Measurements from ENCODE around the gene ABLIM2.

ABLIM2 gene

DNA sequence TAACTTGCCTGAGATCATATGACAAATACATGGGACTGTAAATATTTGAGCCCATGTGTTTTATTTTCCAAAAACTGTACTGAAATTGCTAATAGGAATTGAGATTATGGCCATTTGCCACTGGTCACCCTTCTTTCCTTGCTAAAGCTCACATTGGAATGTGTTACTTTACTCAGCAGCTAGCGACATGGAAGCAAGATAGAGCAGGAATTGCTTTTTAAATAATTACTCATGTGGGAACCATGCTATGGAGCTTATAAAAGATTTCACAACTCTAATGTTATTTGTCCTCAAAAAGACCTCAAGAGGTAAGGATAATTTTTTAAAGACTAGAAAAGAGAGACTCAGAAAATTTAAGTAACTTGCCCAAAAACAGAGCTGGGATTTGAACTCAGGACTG, 170.2 kb downstream of the ABLIM2 start:
- peaks cover 5% of the 10 kb centered on the region for H3K4me1 Mint-ChIP-seq
- H3K36me3 Mint-ChIP-seq (ENCODE audit: insufficient read depth) = peaks cover 2% of the 10 kb centered on the region
- no peak overlapping the region for H3K4me3 Mint-ChIP-seq
- DNase-seq (ENCODE audit: low spot score in 2 of 2) (no peak), ATAC-seq (replicated peaks; ENCODE audit: extremely low read depth, poor library complexity, severe bottlenecking) (no peak)
- H3K9me3 Mint-ChIP-seq = no peaks in the 10 kb centered on the region
- H3K27me3 Mint-ChIP-seq = no peaks in the 10 kb centered on the region
- H3K27ac Mint-ChIP-seq (ENCODE audit: low read depth) = no peak overlapping the region

- peak; percentile 62 for ATAC-seq (replicated peaks; ENCODE audit: extremely low read depth, poor library complexity, severe bottlenecking)
- H3K9me3 Mint-ChIP-seq = no peaks in the 10 kb centered on the region
- H3K27me3 Mint-ChIP-seq = no peaks in the 10 kb centered on the region
- DNase-seq (ENCODE audit: low spot score in 2 of 2) = peak; percentile 62 to 70
- H3K4me1 Mint-ChIP-seq = peaks cover 5% of the 10 kb centered on the region
- no peak overlapping the region for H3K4me3 Mint-ChIP-seq
- H3K27ac Mint-ChIP-seq (ENCODE audit: low read depth) = no peak overlapping the region
- H3K36me3 Mint-ChIP-seq (ENCODE audit: insufficient read depth) = peaks cover 2% of the 10 kb centered on the region
These were observed 171.2 kb downstream of the ABLIM2 start for GRCh38 chr4:7987148-7987989.

- H3K36me3 Mint-ChIP-seq (ENCODE audit: insufficient read depth) = peaks cover 2% of the 10 kb centered on the region
- H3K27me3 Mint-ChIP-seq = no peaks in the 10 kb centered on the region
- no peak for DNase-seq (ENCODE audit: low spot score in 2 of 2)
- no peak for ATAC-seq (replicated peaks; ENCODE audit: extremely low read depth, poor library complexity, severe bottlenecking)
- H3K27ac Mint-ChIP-seq (ENCODE audit: low read depth) = peak overlapping the region; percentile 41
- H3K4me3 Mint-ChIP-seq = peak overlapping the region; percentile 20
- no peaks in the 10 kb centered on the region for H3K9me3 Mint-ChIP-seq
- peaks cover 17% of the 10 kb centered on the region for H3K4me1 Mint-ChIP-seq
These were observed 172.6 kb downstream of the ABLIM2 start for GRCh38 chr4:7985891-7986441.

- DNase-seq (ENCODE audit: low spot score in 2 of 2) = no peak
These were observed 173.5 kb downstream of the ABLIM2 start for GRCh38 chr4:7985072-7985471.

GRCh38 chr4:7984286-7984925, 174.2 kb downstream of the ABLIM2 start:
- Mint-ChIP-seq H3K27ac (ENCODE audit: low read depth) (no peak overlapping the region), H3K4me1 (peaks cover 22% of the 10 kb centered on the region), H3K27me3 (no peaks in the 10 kb centered on the region), H3K36me3 (ENCODE audit: insufficient read depth) (peaks cover 2% of the 10 kb centered on the region), H3K4me3 (no peak overlapping the region), H3K9me3 (no peaks in the 10 kb centered on the region)
- no peak for DNase-seq (ENCODE audit: low spot score in 2 of 2)
- no peak for ATAC-seq (replicated peaks; ENCODE audit: extremely low read depth, poor library complexity, severe bottlenecking)

More at GRCh38 chr4:7985072-7985471, 173.5 kb downstream of the ABLIM2 start:
- no peak for ATAC-seq (replicated peaks; ENCODE audit: extremely low read depth, poor library complexity, severe bottlenecking)
- peaks cover 2% of the 10 kb centered on the region for H3K36me3 Mint-ChIP-seq (ENCODE audit: insufficient read depth)
- H3K4me3 Mint-ChIP-seq = no peak overlapping the region
- H3K4me1 Mint-ChIP-seq = peaks cover 17% of the 10 kb centered on the region
- no peaks in the 10 kb centered on the region for H3K9me3 Mint-ChIP-seq
- no peaks in the 10 kb centered on the region for H3K27me3 Mint-ChIP-seq
- no peak overlapping the region for H3K27ac Mint-ChIP-seq (ENCODE audit: low read depth)

DNA sequence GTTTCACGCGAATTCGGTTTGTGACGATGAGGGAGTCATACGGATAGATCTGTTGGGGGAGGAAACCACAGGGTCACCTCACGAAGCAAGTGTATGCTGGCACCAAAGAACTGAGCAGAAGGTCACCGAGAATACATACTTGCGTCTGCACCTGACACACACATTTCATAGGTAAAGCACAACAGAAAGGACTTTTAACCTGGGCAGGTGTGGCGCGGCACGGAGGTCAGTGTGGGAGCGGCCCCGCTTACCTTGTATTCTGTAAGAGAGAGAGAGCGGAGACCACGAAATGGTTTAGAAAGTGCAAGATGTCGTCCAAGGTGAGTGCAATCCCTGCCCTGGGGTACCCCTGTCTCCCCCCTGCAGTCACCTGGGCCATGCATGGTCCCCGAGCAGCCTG, 175.3 kb downstream of the ABLIM2 start:
- Mint-ChIP-seq H3K4me3 (no peak overlapping the region), H3K27me3 (no peaks in the 10 kb centered on the region), H3K9me3 (no peaks in the 10 kb centered on the region), H3K36me3 (ENCODE audit: insufficient read depth) (no peaks in the 10 kb centered on the region), H3K4me1 (peaks cover 23% of the 10 kb centered on the region), H3K27ac (ENCODE audit: low read depth) (no peak overlapping the region)
- ATAC-seq (replicated peaks; ENCODE audit: extremely low read depth, poor library complexity, severe bottlenecking) (no peak), DNase-seq (ENCODE audit: low spot score in 2 of 2) (no peak)

- no peaks in the 10 kb centered on the region for H3K9me3 Mint-ChIP-seq
- no peak overlapping the region for H3K27ac Mint-ChIP-seq (ENCODE audit: low read depth)
- no peak overlapping the region for H3K4me3 Mint-ChIP-seq
- peaks cover 23% of the 10 kb centered on the region for H3K4me1 Mint-ChIP-seq
- no peaks in the 10 kb centered on the region for H3K27me3 Mint-ChIP-seq
- no peaks in the 10 kb centered on the region for H3K36me3 Mint-ChIP-seq (ENCODE audit: insufficient read depth)
- no peak for ATAC-seq (replicated peaks; ENCODE audit: extremely low read depth, poor library complexity, severe bottlenecking)
- DNase-seq (ENCODE audit: low spot score in 2 of 2) = no peak
These were observed 176.7 kb downstream of the ABLIM2 start for GRCh38 chr4:7981738-7982394.

- Mint-ChIP-seq H3K36me3 (ENCODE audit: insufficient read depth) (no peaks in the 10 kb centered on the region), H3K4me3 (no peak overlapping the region), H3K9me3 (no peaks in the 10 kb centered on the region), H3K27me3 (no peaks in the 10 kb centered on the region), H3K4me1 (peaks cover 27% of the 10 kb centered on the region), H3K27ac (ENCODE audit: low read depth) (no peak overlapping the region)
- DNase-seq (ENCODE audit: low spot score in 2 of 2) = no peak
- no peak for ATAC-seq (replicated peaks; ENCODE audit: extremely low read depth, poor library complexity, severe bottlenecking)
These were observed 178.6 kb downstream of the ABLIM2 start for GRCh38 chr4:7980036-7980435.

GRCh38 chr4:7979652-7979968, 179.0 kb downstream of the ABLIM2 start:
- H3K4me3 Mint-ChIP-seq = no peak overlapping the region
- peak overlapping the region; percentile 41 for H3K27ac Mint-ChIP-seq (ENCODE audit: low read depth)
- H3K4me1 Mint-ChIP-seq = peaks cover 29% of the 10 kb centered on the region
- no peaks in the 10 kb centered on the region for H3K9me3 Mint-ChIP-seq
- no peaks in the 10 kb centered on the region for H3K36me3 Mint-ChIP-seq (ENCODE audit: insufficient read depth)
- H3K27me3 Mint-ChIP-seq = no peaks in the 10 kb centered on the region
- ATAC-seq (replicated peaks; ENCODE audit: extremely low read depth, poor library complexity, severe bottlenecking) (no peak), DNase-seq (ENCODE audit: low spot score in 2 of 2) (no peak)

DNA sequence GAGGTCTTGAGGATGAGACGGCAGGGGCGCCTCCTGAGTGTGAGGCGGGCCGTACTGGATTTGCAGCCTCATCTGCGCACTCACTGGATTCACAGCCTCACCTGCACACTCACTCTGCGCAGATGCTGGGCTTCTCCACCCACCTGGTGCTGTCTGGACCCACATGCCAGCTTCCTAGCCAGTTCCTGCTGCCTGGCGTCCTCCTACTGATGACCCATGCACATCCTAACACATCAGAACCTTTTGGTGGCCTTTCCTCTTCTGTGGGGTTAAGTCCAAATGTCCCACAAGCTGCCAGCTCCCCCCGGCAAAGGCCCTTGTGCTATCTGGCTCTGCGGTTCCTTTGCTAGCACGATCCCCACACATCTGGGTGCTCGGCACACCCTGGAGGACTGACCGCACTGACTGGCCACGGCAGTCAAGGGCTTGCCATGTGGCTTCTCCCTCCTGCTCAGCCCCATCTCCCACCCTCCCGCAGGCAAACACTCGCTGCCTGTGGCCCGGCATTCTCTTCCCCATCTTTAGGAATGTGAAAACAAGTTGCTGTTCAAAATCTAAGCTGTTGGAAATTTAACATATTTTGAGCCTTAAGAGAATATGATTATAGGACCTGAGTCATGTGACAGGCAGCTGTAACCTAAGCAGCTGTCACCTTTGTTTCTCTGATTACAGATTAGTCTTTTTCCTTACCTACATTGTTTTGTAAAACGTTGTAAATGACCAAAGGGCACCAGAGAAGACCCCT, 179.5 kb downstream of the ABLIM2 start:
- peak overlapping the region; percentile 41 for H3K27ac Mint-ChIP-seq (ENCODE audit: low read depth)
- H3K27me3 Mint-ChIP-seq = no peaks in the 10 kb centered on the region
- ATAC-seq (replicated peaks; ENCODE audit: extremely low read depth, poor library complexity, severe bottlenecking) (no peak), DNase-seq (ENCODE audit: low spot score in 2 of 2) (no peak)
- H3K9me3 Mint-ChIP-seq = no peaks in the 10 kb centered on the region
- no peaks in the 10 kb centered on the region for H3K36me3 Mint-ChIP-seq (ENCODE audit: insufficient read depth)
- peaks cover 34% of the 10 kb centered on the region for H3K4me1 Mint-ChIP-seq
- H3K4me3 Mint-ChIP-seq = no peak overlapping the region

GRCh38 chr4:7978489-7978888, 180.1 kb downstream of the ABLIM2 start:
- Mint-ChIP-seq H3K27me3 (no peaks in the 10 kb centered on the region), H3K4me3 (no peak overlapping the region), H3K27ac (ENCODE audit: low read depth) (no peak overlapping the region), H3K36me3 (ENCODE audit: insufficient read depth) (no peaks in the 10 kb centered on the region), H3K4me1 (peaks cover 40% of the 10 kb centered on the region), H3K9me3 (no peaks in the 10 kb centered on the region)
- DNase-seq (ENCODE audit: low spot score in 2 of 2) (no peak), ATAC-seq (replicated peaks; ENCODE audit: extremely low read depth, poor library complexity, severe bottlenecking) (no peak)

GRCh38 chr4:7976634-7977033, 182.0 kb downstream of the ABLIM2 start:
- Mint-ChIP-seq H3K4me3 (no peak overlapping the region), H3K4me1 (peaks cover 52% of the 10 kb centered on the region), H3K27ac (ENCODE audit: low read depth) (no peak overlapping the region), H3K36me3 (ENCODE audit: insufficient read depth) (peaks cover 9% of the 10 kb centered on the region), H3K9me3 (no peaks in the 10 kb centered on the region), H3K27me3 (no peaks in the 10 kb centered on the region)
- ATAC-seq (replicated peaks; ENCODE audit: extremely low read depth, poor library complexity, severe bottlenecking) (no peak), DNase-seq (ENCODE audit: low spot score in 2 of 2) (no peak)
